Left ventricle myocardium inferior (tissue), 1 donor: ENCODE results near the gene UPF1. TPM values are rescaled to one million over a fixed set of nuclear protein-coding genes. Genes with fewer than 3 reads are reported as not detected.

Experiments used
- DNase-seq: peaks from one replicate; pipeline ENCODE4 v3.0.0-alpha.2; 2020
- H3K27ac ChIP-seq: fragments of 200-600 bp; replicated peaks from 2 replicates; pipeline ENCODE4 v1.8.0; 2021
- H3K27me3 ChIP-seq: fragments of 200-600 bp; 2 replicates; pipeline ENCODE4 v1.8.0; 2021; ENCODE audit warnings: low read depth
- H3K36me3 ChIP-seq: fragments of 200-600 bp; 2 replicates; pipeline ENCODE4 v1.8.0; 2021
- H3K4me1 ChIP-seq: fragments of 200-600 bp; 2 replicates; pipeline ENCODE4 v1.8.0; 2021
- H3K4me3 ChIP-seq: fragments of 200-600 bp; 2 replicates; pipeline ENCODE4 v1.8.0; 2021; ENCODE audit warnings: mild to moderate bottlenecking, moderate library complexity
- H3K9me3 ChIP-seq: fragments of 200-600 bp; replicated peaks from 2 replicates; pipeline ENCODE4 v1.8.0; 2021
- CTCF ChIP-seq: fragments of 200-600 bp; IDR thresholded peaks from 2 replicates; pipeline ENCODE4 v1.8.0; 2021; ENCODE audit warnings: antibody characterized with exemption, mild to moderate bottlenecking, borderline replicate concordance
- intact Hi-C: fragments of 100-400 bp; cut with micrococcal nuclease; formaldehyde crosslinking; loops from one replicate; pipeline ENCODE4 v1.11.0; 2022
- total RNA-seq: library from RNA; stranded (reverse); fragmentation: NEBNext Ultra II Directional; extraction: Animal tissue kit (Norgen Biotek cat#: 25700); gene quantifications from one replicate; pipeline ENCODE4 v1.2.1, GENCODE V29; 2021
- donor health status: DM: no; HTN: yes; CAD: no; lungs with severe emphysema.

UPF1 gene
- total RNA-seq, 1 donor from 2014 or later: 32.3 TPM

GRCh38 chr19:18871543-18871942 is 39.8 kb downstream of the UPF1 start:
- Histone ChIP-seq H3K4me3 (no peak overlapping the region), H3K4me1 (peaks cover 25% of the 10 kb centered on the region), H3K27me3 (peaks cover 48% of the 10 kb centered on the region), H3K9me3 (peaks cover under 1% of the 10 kb centered on the region), H3K27ac (no peak overlapping the region), H3K36me3 (peaks cover 13% of the 10 kb centered on the region)
- no peak for DNase-seq
- intact Hi-C loops: no loop called here
- no peak for TF ChIP-seq CTCF

GRCh38 chr19:18875726-18876125 is 44.0 kb downstream of the UPF1 start:
- intact Hi-C loops: no loop called here
- Histone ChIP-seq H3K27me3 (peaks cover 31% of the 10 kb centered on the region), H3K9me3 (peaks cover 6% of the 10 kb centered on the region), H3K27ac (no peak overlapping the region), H3K4me1 (peaks cover under 1% of the 10 kb centered on the region), H3K36me3 (no peaks in the 10 kb centered on the region), H3K4me3 (no peak overlapping the region)
- TF ChIP-seq CTCF: no peak
- DNase-seq: no peak

- no peak for TF ChIP-seq CTCF
- Histone ChIP-seq H3K4me1 (no peaks in the 10 kb centered on the region), H3K36me3 (no peaks in the 10 kb centered on the region), H3K27me3 (peaks cover 20% of the 10 kb centered on the region), H3K27ac (no peak overlapping the region), H3K9me3 (peaks cover 6% of the 10 kb centered on the region), H3K4me3 (no peak overlapping the region)
- intact Hi-C loops: no loop called here
- no peak for DNase-seq
Observed at GRCh38 chr19:18876865-18877264, 45.1 kb downstream of the UPF1 start.

- H3K27ac ChIP-seq: no peak overlapping the region
- peaks cover 6% of the 10 kb centered on the region for H3K9me3 ChIP-seq
- intact Hi-C loops: no loop called here
- H3K36me3 ChIP-seq: no peaks in the 10 kb centered on the region
- peaks cover 9% of the 10 kb centered on the region for H3K27me3 ChIP-seq
- no peaks in the 10 kb centered on the region for H3K4me1 ChIP-seq
- no peak for TF ChIP-seq CTCF
- H3K4me3 ChIP-seq: no peak overlapping the region
- DNase-seq: no peak
Observed at GRCh38 chr19:18878058-18878797, 46.5 kb downstream of the UPF1 start.

GRCh38 chr19:18878858-18879578 is 47.3 kb downstream of the UPF1 start:
- no peak for DNase-seq
- H3K27me3 ChIP-seq: peaks cover 6% of the 10 kb centered on the region
- H3K36me3 ChIP-seq: no peaks in the 10 kb centered on the region
- peaks cover 6% of the 10 kb centered on the region for H3K9me3 ChIP-seq
- H3K4me3 ChIP-seq: no peak overlapping the region
- TF ChIP-seq CTCF: no peak
- H3K4me1 ChIP-seq: no peaks in the 10 kb centered on the region
- intact Hi-C loops: no loop called here
- H3K27ac ChIP-seq: no peak overlapping the region
